WTC11 (cell line): ENCODE measurements around the gene PCDH9. TPM values are rescaled to one million over a fixed set of nuclear protein-coding genes. Genes with fewer than 3 reads are reported as not detected.

Experiments
- ATAC-seq: fragments of 200-7000 bp; cut with Tn5 transposase; 2 replicates; pipeline ENCODE4 v1.10.0; 2021; ENCODE audit warnings: mild to moderate bottlenecking, moderate library complexity
- CTCF ChIA-PET: fragments of 300-600 bp; sonication (Branson Sonifier 250); formaldehyde crosslinking; loops from one replicate; lab custom pipeline; 2021; ENCODE audit warnings: antibody characterized with exemption; lab: Charles Lee
- POLR2A ChIA-PET: fragments of 350-600 bp; sonication (Branson Sonifier 250); formaldehyde crosslinking; loops from one replicate; lab custom pipeline; 2021; ENCODE audit warnings: antibody characterized with exemption; lab: Charles Lee
- DNase-seq: peaks from one replicate; pipeline ENCODE4 v3.0.0; 2021; ENCODE audit warnings: low spot score
- H3K27ac Mint-ChIP-seq: 2 replicates; pipeline ENCODE4 v1.8.0; 2021; ENCODE audit warnings: mixed read lengths
- H3K27me3 Mint-ChIP-seq: 2 replicates; pipeline ENCODE4 v1.8.0; 2021; ENCODE audit warnings: low read depth, mild to moderate bottlenecking, moderate library complexity, mixed read lengths
- H3K36me3 Mint-ChIP-seq: 2 replicates; pipeline ENCODE4 v1.8.0; 2021; ENCODE audit warnings: mixed read lengths
- H3K4me1 Mint-ChIP-seq: 2 replicates; pipeline ENCODE4 v1.8.0; 2022; ENCODE audit warnings: mixed read lengths
- H3K4me3 Mint-ChIP-seq: 2 replicates; pipeline ENCODE4 v1.8.0; 2021; ENCODE audit warnings: mild to moderate bottlenecking, moderate library complexity, mixed read lengths
- H3K9me3 Mint-ChIP-seq: 2 replicates; pipeline ENCODE4 v1.8.0; 2021; ENCODE audit warnings: mixed read lengths
- ATF1 ChIP-seq: sonication (generic); formaldehyde crosslinking; IDR thresholded peaks from 2 replicates; pipeline ENCODE4 v1.8.1; 2023; ENCODE audit warnings: mild to moderate bottlenecking, moderate library complexity, missing genetic modification reagents
- CREM ChIP-seq: sonication (generic); formaldehyde crosslinking; IDR thresholded peaks from 2 replicates; pipeline ENCODE4 v1.8.1; 2022; ENCODE audit warnings: mild to moderate bottlenecking, missing genetic modification reagents, moderate library complexity
- ELF4 ChIP-seq: sonication (generic); formaldehyde crosslinking; IDR thresholded peaks from 2 replicates; pipeline ENCODE4 v1.8.1; 2022; ENCODE audit warnings: low read depth, mild to moderate bottlenecking, moderate library complexity, missing genetic modification reagents
- FOXJ3 ChIP-seq: sonication (generic); formaldehyde crosslinking; IDR thresholded peaks from 2 replicates; pipeline ENCODE4 v1.9.0; 2021; ENCODE audit warnings: missing genetic modification reagents, mild to moderate bottlenecking, borderline replicate concordance
- GRHL2 ChIP-seq: fragments of 250-450 bp; sonication (Bioruptor Pico); IDR thresholded peaks from 2 replicates; pipeline ENCODE4 v1.8.0; 2022; ENCODE audit warnings: mild to moderate bottlenecking, moderate library complexity; ENCODE audit not compliant: insufficient replicate concordance, severe bottlenecking
- GTF2I ChIP-seq: fragments of 250-450 bp; sonication (Bioruptor Pico); conservative IDR thresholded peaks from 2 replicates; pipeline ENCODE4 v1.4.0; 2021; ENCODE audit warnings: mild to moderate bottlenecking
- KAT7 ChIP-seq: sonication (generic); formaldehyde crosslinking; IDR thresholded peaks from 2 replicates; pipeline ENCODE4 v1.8.1; 2023; ENCODE audit warnings: missing genetic modification reagents, mild to moderate bottlenecking, borderline replicate concordance
- NFATC4 ChIP-seq: fragments of 250-450 bp; sonication (Bioruptor Pico); IDR thresholded peaks from 2 replicates; pipeline ENCODE4 v1.9.0; 2021; ENCODE audit warnings: mild to moderate bottlenecking
- NFE2L1 ChIP-seq: sonication (generic); formaldehyde crosslinking; IDR thresholded peaks from 2 replicates; pipeline ENCODE4 v1.8.1; 2023; ENCODE audit warnings: missing genetic modification reagents
- NR2C2 ChIP-seq: sonication (generic); formaldehyde crosslinking; IDR thresholded peaks from 2 replicates; pipeline ENCODE4 v1.8.0; 2022; ENCODE audit warnings: mild to moderate bottlenecking, missing genetic modification reagents
- TP53 ChIP-seq: sonication (generic); formaldehyde crosslinking; IDR thresholded peaks from 2 replicates; pipeline ENCODE4 v1.8.1; 2023; ENCODE audit warnings: mild to moderate bottlenecking, missing genetic modification reagents
- ZNF219 ChIP-seq: sonication (generic); formaldehyde crosslinking; IDR thresholded peaks from 2 replicates; pipeline ENCODE4 v1.8.0; 2023; ENCODE audit warnings: missing genetic modification reagents, mild to moderate bottlenecking, borderline replicate concordance
- ZNF416 ChIP-seq: fragments of 250-450 bp; sonication (Bioruptor Pico); IDR thresholded peaks from 2 replicates; pipeline ENCODE4 v1.9.0; 2021; ENCODE audit warnings: mild to moderate bottlenecking, inconsistent platforms
- ZNF671 ChIP-seq: fragments of 250-450 bp; sonication (Bioruptor Pico); IDR thresholded peaks from 2 replicates; pipeline ENCODE4 v1.8.0; 2021; ENCODE audit warnings: mild to moderate bottlenecking
- total RNA-seq: library from RNA; stranded (reverse); gene quantifications from 3 replicates; pipeline ENCODE4 v1.2.3, GENCODE V29; 2021
- TF ChIP-seq, protein P1 (sequence below): sonication (generic); formaldehyde crosslinking; IDR thresholded peaks from 2 replicates; pipeline ENCODE4 v1.8.1; 2022; ENCODE audit warnings: mild to moderate bottlenecking, missing genetic modification reagents, moderate library complexity, borderline replicate concordance
- TF ChIP-seq, protein P2 (sequence below): sonication (generic); formaldehyde crosslinking; IDR thresholded peaks from 2 replicates; pipeline ENCODE4 v1.8.0; 2023; ENCODE audit warnings: missing genetic modification reagents
- TF ChIP-seq, protein P3 (sequence below): sonication (generic); formaldehyde crosslinking; IDR thresholded peaks from 2 replicates; pipeline ENCODE4 v1.8.0; 2022; ENCODE audit warnings: mild to moderate bottlenecking, missing genetic modification reagents
- TF ChIP-seq, protein P4 (sequence below): sonication (generic); formaldehyde crosslinking; conservative IDR thresholded peaks from 2 replicates; pipeline ENCODE4 v1.8.1; 2023; ENCODE audit warnings: mild to moderate bottlenecking, low read depth, missing genetic modification reagents, moderate library complexity
- TF ChIP-seq, protein P5 (sequence below): sonication (generic); formaldehyde crosslinking; IDR thresholded peaks from 2 replicates; pipeline ENCODE4 v1.8.1; 2023; ENCODE audit warnings: mild to moderate bottlenecking, missing genetic modification reagents, borderline replicate concordance

PCDH9 gene
- total RNA-seq, 1 experiment from 2014 or later: 0.48 TPM

DNA sequence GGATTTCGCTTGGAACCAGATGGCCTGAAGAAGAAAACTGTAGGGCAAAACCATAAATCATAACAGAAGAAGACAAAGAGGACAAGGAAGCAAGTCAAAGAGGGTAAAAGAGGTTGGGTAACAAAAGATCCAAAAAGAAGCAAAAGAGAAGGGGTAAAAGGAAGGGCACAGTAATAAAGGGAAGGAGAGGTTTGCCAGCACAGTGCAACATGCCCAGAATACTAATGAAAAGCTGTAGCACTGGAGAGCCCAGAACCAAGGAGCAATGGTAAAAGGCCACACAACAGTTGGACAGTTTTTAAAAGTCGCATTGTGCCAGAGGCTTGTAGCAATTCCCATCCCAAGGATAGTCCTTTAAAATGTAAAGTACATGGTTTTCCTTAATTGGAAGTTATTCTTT, 506.6 kb downstream of the PCDH9 start:
- peaks cover 9% of the 10 kb centered on the region for H3K4me1 Mint-ChIP-seq
- ATAC-seq (no peak), DNase-seq (no peak)
- H3K9me3 Mint-ChIP-seq: no peaks in the 10 kb centered on the region
- no peak overlapping the region for H3K4me3 Mint-ChIP-seq
- H3K27ac Mint-ChIP-seq: no peak overlapping the region
- H3K27me3 Mint-ChIP-seq: no peaks in the 10 kb centered on the region
- TF ChIP-seq, protein P1, sequence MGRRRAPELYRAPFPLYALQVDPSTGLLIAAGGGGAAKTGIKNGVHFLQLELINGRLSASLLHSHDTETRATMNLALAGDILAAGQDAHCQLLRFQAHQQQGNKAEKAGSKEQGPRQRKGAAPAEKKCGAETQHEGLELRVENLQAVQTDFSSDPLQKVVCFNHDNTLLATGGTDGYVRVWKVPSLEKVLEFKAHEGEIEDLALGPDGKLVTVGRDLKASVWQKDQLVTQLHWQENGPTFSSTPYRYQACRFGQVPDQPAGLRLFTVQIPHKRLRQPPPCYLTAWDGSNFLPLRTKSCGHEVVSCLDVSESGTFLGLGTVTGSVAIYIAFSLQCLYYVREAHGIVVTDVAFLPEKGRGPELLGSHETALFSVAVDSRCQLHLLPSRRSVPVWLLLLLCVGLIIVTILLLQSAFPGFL: no peak
- TF ChIP-seq NFE2L1 (CRISPR knock-in tag) (no peak), NFATC4 (no peak), CREM (CRISPR knock-in tag) (no peak), TP53 (CRISPR knock-in tag) (no peak), ZNF671 (CRISPR knock-in tag) (no peak), ATF1 (CRISPR knock-in tag) (no peak)
- TF ChIP-seq, protein P2, sequence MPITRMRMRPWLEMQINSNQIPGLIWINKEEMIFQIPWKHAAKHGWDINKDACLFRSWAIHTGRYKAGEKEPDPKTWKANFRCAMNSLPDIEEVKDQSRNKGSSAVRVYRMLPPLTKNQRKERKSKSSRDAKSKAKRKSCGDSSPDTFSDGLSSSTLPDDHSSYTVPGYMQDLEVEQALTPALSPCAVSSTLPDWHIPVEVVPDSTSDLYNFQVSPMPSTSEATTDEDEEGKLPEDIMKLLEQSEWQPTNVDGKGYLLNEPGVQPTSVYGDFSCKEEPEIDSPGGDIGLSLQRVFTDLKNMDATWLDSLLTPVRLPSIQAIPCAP (CRISPR knock-in tag): no peak
- TF ChIP-seq, protein P3, sequence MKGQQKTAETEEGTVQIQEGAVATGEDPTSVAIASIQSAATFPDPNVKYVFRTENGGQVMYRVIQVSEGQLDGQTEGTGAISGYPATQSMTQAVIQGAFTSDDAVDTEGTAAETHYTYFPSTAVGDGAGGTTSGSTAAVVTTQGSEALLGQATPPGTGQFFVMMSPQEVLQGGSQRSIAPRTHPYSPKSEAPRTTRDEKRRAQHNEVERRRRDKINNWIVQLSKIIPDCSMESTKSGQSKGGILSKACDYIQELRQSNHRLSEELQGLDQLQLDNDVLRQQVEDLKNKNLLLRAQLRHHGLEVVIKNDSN: no peak
- POLR2A ChIA-PET: no interaction called here
- H3K36me3 Mint-ChIP-seq: no peaks in the 10 kb centered on the region
- CTCF ChIA-PET: no interaction called here

DNA sequence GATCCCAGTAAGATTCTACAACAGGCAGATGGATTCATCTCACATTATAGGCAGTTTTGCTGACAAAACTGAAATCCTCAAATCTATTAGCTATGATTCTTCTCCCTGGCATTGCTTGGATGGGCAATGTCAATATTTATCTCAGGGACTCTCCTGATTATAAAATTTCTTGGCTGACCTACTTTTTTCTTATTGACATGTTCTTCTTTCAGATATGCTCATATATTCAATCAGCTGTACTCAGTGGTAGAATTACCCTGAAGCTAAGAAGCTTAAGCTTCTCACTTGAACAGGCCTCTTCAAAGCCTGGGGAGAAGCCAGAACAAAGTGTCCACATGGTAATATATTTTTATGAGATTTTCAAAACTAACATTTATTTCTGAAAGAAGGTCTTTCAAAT, 513.6 kb downstream of the PCDH9 start:
- Mint-ChIP-seq H3K27ac (no peak overlapping the region), H3K4me3 (no peak overlapping the region), H3K27me3 (no peaks in the 10 kb centered on the region), H3K36me3 (no peaks in the 10 kb centered on the region), H3K4me1 (no peaks in the 10 kb centered on the region), H3K9me3 (no peaks in the 10 kb centered on the region)
- ChIA-PET CTCF (no interaction called here), POLR2A (no interaction called here)
- no peak for DNase-seq
- no peak for ATAC-seq
- TF ChIP-seq GRHL2 (CRISPR knock-in tag) (no peak), ZNF416 (CRISPR knock-in tag) (no peak)

DNA sequence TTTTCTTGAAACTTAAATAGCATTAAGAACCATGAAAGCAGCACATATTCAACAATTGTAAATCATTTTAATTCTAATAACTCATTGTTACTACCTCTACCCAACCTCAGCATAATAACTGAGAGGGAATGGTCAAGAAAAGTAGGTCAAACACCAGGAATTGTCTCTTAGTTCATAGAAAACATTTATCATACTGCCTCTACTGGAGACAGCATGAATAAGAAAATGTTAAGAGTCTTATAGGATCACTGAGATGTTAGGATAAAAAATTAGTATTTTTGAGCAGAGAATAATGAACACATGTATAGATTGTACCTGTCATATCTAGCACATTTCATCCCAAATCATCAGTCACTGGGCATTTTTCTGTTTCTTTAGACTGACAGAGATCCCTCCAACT, 515.3 kb downstream of the PCDH9 start:
- ATAC-seq: no peak
- Mint-ChIP-seq H3K27ac (no peak overlapping the region), H3K36me3 (no peaks in the 10 kb centered on the region), H3K4me1 (no peaks in the 10 kb centered on the region), H3K27me3 (no peaks in the 10 kb centered on the region), H3K9me3 (no peaks in the 10 kb centered on the region), H3K4me3 (no peak overlapping the region)
- TF ChIP-seq ZNF219 (CRISPR knock-in tag) (no peak), KAT7 (CRISPR knock-in tag) (no peak), GTF2I (CRISPR knock-in tag) (no peak), FOXJ3 (CRISPR knock-in tag) (no peak), NR2C2 (CRISPR knock-in tag) (no peak), ZNF671 (CRISPR knock-in tag) (no peak), ELF4 (CRISPR knock-in tag) (no peak)
- TF ChIP-seq, protein P4, sequence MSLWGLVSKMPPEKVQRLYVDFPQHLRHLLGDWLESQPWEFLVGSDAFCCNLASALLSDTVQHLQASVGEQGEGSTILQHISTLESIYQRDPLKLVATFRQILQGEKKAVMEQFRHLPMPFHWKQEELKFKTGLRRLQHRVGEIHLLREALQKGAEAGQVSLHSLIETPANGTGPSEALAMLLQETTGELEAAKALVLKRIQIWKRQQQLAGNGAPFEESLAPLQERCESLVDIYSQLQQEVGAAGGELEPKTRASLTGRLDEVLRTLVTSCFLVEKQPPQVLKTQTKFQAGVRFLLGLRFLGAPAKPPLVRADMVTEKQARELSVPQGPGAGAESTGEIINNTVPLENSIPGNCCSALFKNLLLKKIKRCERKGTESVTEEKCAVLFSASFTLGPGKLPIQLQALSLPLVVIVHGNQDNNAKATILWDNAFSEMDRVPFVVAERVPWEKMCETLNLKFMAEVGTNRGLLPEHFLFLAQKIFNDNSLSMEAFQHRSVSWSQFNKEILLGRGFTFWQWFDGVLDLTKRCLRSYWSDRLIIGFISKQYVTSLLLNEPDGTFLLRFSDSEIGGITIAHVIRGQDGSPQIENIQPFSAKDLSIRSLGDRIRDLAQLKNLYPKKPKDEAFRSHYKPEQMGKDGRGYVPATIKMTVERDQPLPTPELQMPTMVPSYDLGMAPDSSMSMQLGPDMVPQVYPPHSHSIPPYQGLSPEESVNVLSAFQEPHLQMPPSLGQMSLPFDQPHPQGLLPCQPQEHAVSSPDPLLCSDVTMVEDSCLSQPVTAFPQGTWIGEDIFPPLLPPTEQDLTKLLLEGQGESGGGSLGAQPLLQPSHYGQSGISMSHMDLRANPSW: no peak
- TF ChIP-seq, protein P5, sequence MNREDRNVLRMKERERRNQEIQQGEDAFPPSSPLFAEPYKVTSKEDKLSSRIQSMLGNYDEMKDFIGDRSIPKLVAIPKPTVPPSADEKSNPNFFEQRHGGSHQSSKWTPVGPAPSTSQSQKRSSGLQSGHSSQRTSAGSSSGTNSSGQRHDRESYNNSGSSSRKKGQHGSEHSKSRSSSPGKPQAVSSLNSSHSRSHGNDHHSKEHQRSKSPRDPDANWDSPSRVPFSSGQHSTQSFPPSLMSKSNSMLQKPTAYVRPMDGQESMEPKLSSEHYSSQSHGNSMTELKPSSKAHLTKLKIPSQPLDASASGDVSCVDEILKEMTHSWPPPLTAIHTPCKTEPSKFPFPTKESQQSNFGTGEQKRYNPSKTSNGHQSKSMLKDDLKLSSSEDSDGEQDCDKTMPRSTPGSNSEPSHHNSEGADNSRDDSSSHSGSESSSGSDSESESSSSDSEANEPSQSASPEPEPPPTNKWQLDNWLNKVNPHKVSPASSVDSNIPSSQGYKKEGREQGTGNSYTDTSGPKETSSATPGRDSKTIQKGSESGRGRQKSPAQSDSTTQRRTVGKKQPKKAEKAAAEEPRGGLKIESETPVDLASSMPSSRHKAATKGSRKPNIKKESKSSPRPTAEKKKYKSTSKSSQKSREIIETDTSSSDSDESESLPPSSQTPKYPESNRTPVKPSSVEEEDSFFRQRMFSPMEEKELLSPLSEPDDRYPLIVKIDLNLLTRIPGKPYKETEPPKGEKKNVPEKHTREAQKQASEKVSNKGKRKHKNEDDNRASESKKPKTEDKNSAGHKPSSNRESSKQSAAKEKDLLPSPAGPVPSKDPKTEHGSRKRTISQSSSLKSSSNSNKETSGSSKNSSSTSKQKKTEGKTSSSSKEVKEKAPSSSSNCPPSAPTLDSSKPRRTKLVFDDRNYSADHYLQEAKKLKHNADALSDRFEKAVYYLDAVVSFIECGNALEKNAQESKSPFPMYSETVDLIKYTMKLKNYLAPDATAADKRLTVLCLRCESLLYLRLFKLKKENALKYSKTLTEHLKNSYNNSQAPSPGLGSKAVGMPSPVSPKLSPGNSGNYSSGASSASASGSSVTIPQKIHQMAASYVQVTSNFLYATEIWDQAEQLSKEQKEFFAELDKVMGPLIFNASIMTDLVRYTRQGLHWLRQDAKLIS (CRISPR knock-in tag): no peak
- POLR2A ChIA-PET: no interaction called here
- DNase-seq: no peak
- CTCF ChIA-PET: no interaction called here
